ENCODE results near the gene ATG4B. TPM values are rescaled to one million over a fixed set of nuclear protein-coding genes. Genes with fewer than 3 reads are reported as not detected.
A peak's percentile ranks its signal among the peaks of the same experiment; 100 is the strongest.

ATG4B gene
- polyA plus RNA-seq, 4 donors = 58.9 to 113 (median 87.1) TPM

DNA sequence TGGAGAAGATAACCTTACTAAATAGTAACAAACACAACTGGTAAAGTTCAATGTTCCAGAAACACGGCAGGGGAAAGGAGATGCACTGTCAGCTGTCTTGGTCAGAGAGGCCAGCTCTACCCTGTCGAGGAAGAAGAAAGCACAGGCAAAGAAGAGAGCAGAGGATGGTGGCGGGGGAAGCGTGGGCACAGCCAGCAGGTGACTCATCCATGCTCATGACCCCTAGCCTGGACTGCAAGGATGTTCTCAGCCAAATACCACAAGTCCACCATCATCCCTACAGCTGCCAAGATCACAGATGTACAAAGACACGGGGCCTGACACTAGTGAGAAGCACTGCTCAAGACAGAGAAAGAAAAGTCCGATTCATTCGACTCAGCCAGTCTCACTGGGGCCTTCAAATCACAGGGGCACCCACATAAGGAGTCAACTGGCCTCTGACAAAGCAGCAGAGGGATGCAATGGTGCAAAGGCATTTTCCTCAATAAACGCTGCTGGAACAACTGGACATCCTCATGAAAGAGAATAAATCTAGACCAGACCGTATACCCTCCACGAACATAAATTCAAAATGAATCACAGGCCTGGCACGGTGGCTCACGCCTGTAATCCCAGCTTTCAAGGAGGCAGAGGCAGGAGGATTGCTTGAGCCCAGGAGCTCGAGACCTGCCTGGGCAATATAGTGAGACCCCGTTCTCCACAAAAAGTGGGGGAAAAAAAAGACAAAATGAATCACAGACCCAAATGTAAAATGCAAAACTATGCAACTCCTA, 43.5 kb downstream of the ATG4B start:
- DNase-seq (ENCODE audit: low read depth in 4 of 4, low spot score in 2 of 4) = no peak

DNA sequence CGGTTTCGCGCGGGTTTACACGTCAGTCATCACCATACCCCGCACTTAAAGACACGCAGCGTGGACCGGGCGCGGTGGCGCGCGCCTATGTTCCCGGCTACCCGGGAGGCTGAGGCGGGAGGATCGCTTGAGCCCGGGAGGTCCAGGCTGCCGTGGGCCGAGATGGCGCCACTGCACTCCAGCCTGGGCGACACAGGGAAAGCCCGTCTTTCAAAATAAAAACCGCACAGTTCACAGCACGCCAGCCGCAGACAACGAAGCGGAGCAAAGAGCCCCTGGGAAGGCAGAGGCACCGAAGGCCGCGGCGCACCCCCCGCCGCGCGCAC, 48.8 kb downstream of the ATG4B start:
- DNase-seq (ENCODE audit: low read depth in 4 of 4, low spot score in 2 of 4) = no peak

DNA sequence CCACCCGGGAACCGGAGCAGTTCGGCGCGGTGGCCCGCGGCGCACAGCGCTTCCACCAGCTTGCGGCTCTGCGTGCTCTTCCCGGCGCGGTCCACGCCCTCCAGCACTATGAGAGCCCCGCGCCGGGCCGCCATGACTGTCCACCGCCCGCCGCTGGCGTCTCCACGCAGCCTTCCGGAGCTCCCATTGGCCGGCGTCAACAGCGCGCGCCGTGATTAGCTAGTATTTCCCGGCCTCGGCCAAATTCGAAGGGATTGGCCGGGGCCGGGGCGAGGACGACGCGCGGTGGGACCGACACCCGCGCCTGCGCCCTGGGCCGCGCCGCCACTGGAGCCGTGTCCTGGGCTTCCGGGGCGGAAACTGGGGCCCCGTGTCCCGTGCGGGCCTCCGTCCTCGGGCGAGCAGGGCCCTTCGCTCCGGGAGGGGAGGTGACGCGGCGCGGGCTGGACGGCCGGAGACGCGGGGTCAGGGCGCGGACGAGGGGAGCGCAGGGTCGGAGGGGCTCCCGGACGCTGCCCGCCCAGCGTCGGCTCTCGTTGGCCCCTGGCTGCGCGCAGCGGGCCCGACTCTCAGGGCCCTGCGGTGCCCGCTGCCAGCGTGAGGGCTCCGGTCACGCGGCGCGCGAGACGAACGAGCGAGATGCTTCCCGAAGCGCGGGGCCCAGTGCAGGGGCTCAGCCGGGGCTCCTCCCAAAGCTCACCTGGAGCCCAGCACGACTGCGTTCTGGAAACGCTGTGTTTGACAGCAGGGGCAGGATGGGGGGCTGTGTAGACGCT, 49.3 kb downstream of the ATG4B start, which contains the start of gene DTYMK:
DTYMK (minus strand) TSS at position 166 of the 776 bp plus-strand sequence; CDS start at position 134, 32 bp downstream.
- DNase-seq (ENCODE audit: low read depth in 4 of 4, low spot score in 2 of 4) = peak; percentile 66 to 94 (median 87)

DNA sequence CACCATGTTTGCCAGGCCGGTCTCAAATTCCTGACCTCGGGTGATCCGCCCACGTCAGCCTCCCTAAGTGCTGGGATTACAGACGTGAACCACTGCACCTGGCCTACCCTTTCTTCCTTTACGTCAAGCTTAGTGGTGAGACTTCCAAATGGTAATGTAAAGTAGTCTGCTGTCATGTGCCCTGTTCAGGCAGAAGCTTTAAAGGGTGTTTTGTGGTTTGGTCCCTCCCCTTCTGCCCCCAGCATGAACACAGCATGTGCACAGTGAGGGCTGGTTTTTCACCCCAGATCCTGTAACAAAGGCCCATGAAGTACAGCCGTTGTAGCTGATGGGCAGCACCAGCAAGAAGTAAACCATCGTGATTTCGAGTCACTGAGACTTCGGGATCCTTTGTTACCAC, 51.8 kb downstream of the ATG4B start:
- no peak for DNase-seq (ENCODE audit: low read depth in 4 of 4, low spot score in 2 of 4)

DNA sequence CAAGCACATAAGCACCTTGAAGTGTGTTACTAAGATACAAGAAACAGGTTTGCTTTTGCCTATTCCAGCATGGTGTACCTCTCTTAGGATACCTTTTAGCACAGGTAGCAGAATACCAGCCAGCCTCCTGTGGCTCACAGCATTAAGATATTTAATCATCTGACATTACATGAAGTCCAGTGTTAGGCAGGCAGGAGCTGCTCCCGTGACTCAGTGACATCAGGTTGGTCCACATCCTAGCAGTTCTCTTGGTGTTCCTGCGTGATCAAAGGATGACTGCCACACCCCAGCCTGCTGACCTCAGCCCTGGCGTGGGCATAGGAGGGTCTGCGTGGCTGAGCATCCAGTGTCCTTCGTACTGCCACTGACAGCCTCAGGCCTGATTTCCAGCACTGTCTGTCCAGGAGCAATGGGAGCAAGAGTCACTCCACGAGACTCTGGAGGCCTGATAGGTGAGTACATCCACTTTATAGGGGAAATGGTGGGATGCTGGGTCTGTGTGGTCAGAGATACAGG, 52.8 kb downstream of the ATG4B start:
- no peak for DNase-seq (ENCODE audit: low read depth in 4 of 4, low spot score in 2 of 4)

DNA sequence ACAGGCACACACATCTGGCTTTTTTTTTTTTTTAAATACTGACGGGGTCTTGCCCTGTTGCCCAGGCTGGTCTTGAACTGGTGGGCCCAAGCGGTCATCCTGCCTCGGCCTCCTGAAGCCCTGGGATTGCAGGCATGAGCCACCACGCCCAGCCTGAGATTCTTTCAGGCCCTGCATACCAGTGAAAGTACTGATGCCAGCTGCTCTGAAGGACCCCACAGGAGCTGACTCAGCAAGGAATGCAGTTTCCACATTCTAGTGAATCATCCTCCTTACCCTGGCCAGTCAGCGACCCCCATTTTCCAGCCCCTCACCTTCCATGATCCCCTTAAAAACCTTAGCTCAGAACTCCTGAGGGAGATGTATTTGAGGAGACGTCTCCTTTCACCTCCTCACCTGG, 55.0 kb downstream of the ATG4B start:
- DNase-seq (ENCODE audit: low read depth in 4 of 4, low spot score in 2 of 4) = no peak

DNA sequence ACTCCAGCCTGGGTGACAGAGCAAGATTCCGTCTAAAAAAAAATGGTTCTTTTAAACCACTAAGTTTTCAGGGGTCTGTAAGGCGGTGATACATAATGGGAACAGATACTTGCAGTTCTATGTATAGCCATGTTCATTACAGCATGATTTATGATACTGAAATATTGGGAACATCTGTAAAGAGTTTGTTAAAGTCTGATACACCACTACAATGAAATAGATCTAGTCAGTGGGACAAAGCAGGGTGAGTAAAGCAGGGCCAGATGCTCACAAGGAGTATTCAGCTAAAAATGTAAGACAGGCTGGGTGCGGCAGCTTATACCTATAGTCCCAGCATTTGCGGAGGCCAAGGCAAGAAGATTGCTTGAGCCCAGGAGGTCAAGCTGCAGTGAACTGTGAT, 58.2 kb downstream of the ATG4B start:
- no peak for DNase-seq (ENCODE audit: low read depth in 4 of 4, low spot score in 2 of 4)

DNA sequence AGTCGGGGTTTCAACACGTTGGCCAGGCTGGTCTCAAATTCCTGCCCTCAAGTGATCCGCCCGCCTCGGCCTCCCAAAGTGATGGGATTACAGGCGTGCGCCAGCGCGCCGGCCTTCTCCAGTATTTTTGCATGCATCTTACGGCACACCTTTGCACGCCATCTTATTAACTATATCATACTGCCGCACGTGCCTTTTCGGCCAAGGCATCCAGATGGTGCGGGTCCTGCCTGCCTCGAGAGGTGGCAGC, 63.6 kb downstream of the ATG4B start:
- peak in 1 of 4 donors; percentile 29 for DNase-seq (ENCODE audit: low read depth in 4 of 4, low spot score in 2 of 4)

DNA sequence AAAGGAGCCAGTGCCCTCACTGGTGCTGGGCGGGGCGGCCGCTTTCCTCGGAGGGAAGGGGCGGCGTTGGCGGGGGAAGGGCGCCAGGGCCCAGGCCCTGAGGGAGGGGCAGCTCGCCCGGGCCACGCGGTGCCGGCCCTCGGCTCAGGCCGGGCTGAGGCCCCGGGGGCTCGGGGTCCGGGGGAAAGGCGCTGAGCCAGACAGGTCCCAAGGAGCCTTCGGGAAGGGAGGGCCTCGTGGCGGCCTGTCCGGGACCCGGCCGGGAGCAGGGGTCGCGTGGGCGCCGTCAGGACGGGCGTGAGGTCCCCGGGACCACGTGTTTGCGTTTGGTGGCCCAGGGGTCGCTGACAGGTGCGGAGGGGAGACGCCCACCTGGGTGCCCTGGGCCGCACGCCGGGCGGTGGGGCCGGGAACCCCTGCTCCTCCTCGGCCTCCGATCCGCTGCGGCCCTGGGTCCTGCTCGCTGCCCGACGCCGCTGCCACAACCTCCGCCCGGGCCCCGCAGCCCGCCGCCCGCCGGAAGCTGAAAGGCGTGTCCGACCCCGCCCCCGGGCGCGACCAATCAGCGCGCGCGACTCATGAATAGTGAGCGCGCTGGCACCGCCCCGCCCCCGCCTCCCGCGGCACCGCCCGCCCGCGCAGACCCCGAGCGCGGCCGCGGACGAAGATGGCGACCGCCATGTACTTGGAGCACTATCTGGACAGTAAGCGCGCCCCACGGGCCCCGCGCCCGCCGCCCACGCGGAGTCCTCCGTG, 64.1 kb downstream of the ATG4B start, which contains the start of gene ING5:
ING5 (plus strand) TSS at position 641 of the 756 bp plus-strand sequence; CDS start at position 668, 27 bp downstream.
- peak; percentile 45 to 86 (median 83) for DNase-seq (ENCODE audit: low read depth in 4 of 4, low spot score in 2 of 4)

DNA sequence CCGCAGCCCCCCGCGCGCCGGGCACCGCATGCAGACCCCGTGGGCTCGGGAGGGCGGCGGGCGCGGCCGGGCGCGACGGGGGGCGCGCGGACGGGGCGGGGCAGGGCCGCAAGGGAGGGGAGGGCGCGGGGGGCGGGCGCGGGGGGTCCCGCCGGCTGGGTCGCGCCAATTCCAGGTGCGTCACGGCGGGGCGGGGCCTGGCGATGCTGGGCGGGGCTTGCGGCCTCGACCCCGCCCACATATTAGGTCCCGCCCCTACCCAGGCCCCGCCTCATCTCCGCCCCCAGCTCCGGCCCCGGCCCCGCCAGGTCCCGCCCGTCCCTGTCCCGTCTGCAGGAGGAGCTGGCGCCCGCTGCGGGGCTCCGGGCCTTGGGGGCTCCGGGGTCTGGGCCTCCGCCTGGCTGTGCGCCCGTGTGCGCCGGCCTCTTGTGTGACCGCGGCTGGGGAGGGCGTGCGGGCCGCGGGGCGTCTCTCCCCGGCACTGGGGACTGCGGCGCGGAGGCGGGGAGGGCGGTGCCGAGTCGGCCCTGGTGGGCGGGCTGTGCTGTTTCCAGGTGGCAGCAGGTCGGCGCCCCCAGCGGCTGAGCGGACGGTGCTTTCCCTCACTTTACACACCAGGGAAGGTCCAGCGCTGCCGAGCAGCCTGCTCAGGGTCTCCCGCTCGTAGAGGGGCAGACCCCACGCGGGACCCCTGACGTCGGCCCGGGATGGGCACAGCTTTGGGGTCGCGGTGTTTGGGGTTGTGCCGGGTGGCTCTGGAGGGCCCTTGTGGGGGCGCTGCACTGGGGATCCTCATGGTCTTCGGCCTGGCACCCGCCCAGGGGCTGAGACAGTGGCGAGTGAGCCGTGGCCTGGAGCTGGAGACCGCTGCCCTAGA, 64.9 kb downstream of the ATG4B start:
- peak in 3 of 4 donors; percentile 62 to 67 (median 65) for DNase-seq (ENCODE audit: low read depth in 4 of 4, low spot score in 2 of 4)

DNA sequence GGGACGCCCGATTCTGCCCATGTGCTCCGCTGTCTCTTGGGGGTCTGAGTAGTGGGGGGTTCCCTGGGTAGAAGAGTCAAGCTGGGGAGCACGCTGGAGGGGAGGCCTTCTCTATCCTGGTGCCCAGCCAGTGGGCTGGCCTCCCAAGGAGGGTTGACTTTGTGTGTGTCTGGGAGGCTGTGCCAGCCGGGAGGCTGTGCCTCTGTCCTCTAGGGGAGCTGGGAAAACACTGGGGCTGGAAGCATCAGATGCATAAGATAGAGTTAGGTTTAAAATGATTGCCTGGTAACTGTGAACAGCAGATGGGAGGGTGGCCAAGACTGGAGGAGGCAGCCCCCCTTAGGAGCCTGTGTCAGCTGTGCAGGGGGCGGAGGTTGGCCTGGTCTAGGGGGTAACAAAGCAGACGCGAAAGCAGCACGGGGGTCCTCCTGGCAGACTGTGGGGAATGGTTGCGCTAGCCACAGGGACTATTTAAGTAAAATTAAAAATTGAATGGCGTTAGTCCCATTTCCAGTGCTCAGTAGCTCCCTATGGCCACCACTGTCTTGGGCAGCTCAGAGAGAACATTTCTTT, 65.6 kb downstream of the ATG4B start:
- DNase-seq (ENCODE audit: low read depth in 4 of 4, low spot score in 2 of 4) = no peak

DNA sequence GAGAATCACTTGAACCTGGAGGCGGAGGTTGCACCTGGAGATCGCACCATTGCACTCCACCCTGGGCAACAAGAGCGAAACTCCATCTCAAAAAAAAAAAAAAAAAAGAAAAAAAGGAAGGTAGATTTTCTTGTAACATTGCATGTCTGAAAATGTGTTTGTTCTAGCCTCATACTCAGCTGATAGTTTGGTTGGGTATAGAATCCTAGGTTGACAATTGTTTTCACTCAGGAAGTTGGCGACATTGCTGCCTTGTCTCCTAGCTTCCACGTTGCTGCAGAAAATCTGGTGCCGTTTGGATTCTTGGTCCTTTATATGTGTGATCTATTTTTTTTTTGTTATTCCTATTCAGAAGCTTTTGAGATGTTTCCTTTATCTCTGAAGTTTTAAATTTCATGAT, 69.0 kb downstream of the ATG4B start:
- DNase-seq (ENCODE audit: low read depth in 4 of 4, low spot score in 2 of 4) = no peak

DNA sequence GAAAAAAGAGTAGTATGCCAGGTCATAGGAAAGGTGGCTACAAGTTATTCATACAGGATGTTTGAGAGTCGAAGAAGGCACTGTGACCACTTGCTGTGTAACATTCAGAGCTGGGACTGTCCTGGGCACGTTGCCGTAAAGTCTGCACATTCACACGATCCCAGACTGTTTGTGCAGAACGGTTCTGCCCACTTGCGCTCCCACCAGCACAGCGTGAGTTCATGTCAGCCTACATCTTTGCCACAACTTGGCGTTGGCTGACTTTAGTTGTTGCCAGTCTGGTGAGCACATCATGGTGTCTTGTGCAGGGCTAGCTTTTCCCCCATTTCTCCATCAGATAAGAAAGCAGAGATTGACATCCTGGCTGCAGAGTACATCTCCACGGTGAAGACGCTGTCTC, 71.4 kb downstream of the ATG4B start:
- DNase-seq (ENCODE audit: low read depth in 4 of 4, low spot score in 2 of 4) = no peak

DNA sequence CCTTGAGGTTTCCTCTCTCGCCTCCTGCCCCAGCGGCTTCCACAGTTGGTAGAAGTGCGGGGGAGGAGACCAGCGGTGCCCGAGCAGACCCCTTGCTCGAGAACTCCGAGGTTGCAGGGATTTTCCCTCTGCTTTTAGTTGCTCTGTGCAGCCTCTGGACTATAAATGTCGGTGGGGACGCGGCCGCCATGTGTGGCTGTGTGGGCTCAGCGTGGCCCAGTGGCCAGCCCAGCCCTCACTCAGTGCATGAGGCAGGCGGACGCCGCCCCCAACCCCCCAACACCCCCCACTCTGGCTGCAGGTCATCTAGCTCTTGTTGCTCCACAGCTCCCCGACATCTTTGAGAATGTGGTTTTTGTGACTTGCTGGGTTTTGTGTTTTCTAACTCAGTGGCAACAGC, 81.6 kb downstream of the ATG4B start:
- no peak for DNase-seq (ENCODE audit: low read depth in 4 of 4, low spot score in 2 of 4)

DNA sequence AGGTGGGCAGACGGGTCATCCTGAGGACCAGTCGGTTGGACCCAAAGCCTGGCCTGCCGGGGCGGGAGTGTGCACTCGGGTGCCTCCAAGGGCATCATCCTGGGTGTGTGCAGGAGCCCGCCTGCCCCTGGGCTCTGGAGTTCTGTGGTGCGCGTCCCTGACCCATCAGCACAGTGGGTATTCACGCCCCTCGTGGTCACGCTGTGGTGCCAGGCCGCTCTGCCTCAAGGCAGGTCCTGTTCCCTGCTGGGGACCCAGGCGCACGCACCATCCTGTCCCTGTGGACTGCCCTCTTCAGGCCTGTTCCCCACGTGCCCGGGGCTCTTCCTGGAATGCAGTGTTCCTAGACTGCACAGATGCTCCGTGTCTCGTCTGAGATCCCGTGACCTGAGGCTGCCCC, 82.6 kb downstream of the ATG4B start:
- DNase-seq (ENCODE audit: low read depth in 4 of 4, low spot score in 2 of 4) = no peak

DNA sequence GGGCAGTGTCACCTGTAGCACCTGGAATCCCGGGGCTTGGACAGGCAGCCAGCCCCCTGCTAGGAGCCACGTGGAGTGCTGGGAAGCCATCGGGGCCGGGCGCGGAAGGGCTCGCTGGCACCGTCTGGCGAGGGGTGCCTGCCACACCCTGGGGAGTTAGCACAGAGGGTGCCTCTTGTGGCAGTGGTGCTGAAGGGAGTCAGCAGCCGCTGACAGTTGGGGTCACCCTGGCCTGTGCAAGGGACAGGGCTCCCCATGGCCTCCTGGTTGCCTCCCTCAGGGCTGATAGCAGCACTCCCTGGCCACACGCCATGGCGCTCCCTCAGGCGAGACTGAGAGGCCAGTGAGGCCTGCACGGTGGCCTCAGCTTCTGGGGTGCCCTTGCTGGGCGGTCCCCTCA, 83.1 kb downstream of the ATG4B start:
- no peak for DNase-seq (ENCODE audit: low read depth in 4 of 4, low spot score in 2 of 4)

DNA sequence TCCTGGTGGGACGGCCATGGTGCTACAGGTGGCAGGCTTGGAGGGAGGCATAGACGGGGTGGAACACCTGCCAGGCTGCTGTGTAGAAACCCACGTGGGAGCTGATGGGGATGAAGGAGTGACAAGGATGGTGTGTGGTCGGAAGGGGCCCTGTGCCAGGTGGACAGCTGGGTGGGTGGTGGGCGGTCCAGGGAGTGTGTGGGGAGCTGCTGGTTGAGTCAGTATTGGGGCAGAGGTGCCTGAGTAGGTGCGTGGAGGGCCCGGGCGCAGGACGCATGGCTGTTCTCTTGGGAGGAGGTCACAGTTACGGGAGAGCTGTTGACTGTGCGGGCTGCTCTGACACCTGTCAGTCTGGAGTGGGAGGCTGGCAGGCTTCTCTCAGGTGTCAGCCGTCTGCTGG, 84.4 kb downstream of the ATG4B start:
- no peak for DNase-seq (ENCODE audit: low read depth in 4 of 4, low spot score in 2 of 4)

DNA sequence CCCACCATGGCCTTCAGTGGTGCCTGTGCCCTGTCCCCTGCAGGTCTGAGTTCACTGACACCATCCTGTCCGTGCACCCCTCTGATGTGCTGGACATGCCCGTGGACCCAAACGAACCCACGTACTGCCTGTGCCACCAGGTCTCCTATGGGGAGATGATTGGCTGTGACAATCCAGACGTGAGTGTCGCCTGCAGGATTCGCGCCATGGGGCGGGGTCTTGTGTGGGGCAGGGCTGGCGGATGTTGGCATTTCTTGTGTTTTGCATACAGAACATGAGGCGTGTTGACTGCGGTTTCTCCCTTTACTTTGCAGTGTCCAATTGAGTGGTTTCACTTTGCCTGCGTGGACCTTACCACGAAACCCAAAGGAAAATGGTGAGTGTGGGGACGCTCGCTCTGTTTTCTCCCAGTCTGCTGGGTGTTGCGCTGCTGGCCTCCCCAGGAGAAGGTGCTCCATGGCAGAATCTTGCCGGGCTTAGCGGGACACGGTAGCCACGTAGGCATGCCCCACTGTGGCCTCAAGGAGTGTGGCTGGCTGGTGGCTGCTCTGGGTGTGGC, 85.5 kb downstream of the ATG4B start:
- no peak for DNase-seq (ENCODE audit: low read depth in 4 of 4, low spot score in 2 of 4)

Measured in left renal cortex interstitium (tissue), 4 donors.